ENCODE results near the gene ARHGAP8.

ARHGAP8 gene

DNA sequence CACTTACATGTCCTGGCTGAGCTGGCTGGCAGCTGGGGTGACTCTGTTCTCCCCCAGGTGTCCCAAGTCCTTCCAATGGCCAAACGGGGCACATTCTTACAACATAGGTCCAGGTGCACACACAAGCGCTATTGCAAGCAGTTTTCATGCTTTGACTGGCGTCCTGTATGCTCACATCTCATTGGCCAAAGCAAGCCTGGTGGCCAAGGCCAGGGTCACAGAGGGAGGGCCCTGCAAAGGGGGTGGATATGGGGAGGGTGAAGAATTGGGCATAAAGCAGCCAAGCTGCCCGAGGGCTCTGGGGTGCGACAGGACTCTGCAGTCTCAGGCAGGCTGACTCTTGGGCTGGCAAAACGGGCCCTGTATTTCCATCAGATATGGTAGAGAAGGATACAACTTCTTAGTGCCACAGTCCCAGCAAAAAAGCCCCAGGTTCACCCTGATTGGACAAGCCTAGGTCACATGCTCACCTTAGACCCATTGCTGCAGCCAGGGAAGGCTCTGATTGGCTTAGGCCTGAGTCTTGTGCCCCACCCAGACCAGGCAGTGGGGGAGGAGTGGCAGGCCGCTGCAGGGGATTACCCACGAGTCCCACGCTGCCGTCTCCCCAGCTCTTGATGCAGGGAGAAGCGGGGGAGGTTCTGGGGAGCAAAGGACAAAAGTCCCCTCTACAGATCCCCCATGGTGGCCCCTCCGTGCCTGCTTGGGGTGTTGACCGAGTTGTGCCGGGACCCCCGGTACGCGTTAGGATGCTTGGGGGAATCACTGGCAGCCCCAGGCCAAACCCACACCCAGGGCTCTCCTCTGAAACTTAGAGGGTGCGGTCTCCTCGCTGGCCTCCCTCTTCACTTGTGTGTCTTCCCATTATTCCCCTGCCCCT lies 110.8 kb downstream of the ARHGAP8 start:
- H2BK15ac ChIP-seq (ENCODE audit: low read depth, poor library complexity, severe bottlenecking) = no peak overlapping the region
- H3K36me3 ChIP-seq (ENCODE audit: control insufficient read depth in 1 of 2, insufficient read depth in 2 of 2, low read depth in 1 of 2, low read length in 2 of 2) = no peaks in the 10 kb centered on the region
- H3K79me1 ChIP-seq (replicated peaks; ENCODE audit: low read length, poor library complexity, severe bottlenecking) = no peaks in the 10 kb centered on the region
- H3K4me1 ChIP-seq (ENCODE audit: control insufficient read depth, insufficient read depth, low read depth, low read length) = no peaks in the 10 kb centered on the region
- no peak overlapping the region for H2BK5ac ChIP-seq (ENCODE audit: low read depth, low read length, poor library complexity, severe bottlenecking)
- no peak overlapping the region for H4K8ac ChIP-seq (ENCODE audit: low read length)
- H2BK120ac ChIP-seq (ENCODE audit: low read depth, low read length) = no peak overlapping the region
- H3K4me2 ChIP-seq (ENCODE audit: low read length, poor library complexity, severe bottlenecking) = no peak overlapping the region
- no peak overlapping the region for H3K4ac ChIP-seq (ENCODE audit: low read depth in 1 of 2, low read length in 2 of 2)
- H2AK5ac ChIP-seq (ENCODE audit: low read length, severe bottlenecking) = no peak overlapping the region
- no peak overlapping the region for H3K27ac ChIP-seq (ENCODE audit: low read length, poor library complexity, severe bottlenecking)
- 90% methylated on average over 15 of the region's 19 CpGs for WGBS
- no peak overlapping the region for H4K91ac ChIP-seq (ENCODE audit: low read length)
- no peaks in the 10 kb centered on the region for H3K9me3 ChIP-seq (ENCODE audit: control insufficient read depth, low read length)
- no peak overlapping the region for H3K4me3 ChIP-seq (ENCODE audit: insufficient read depth in 1 of 2, low read depth in 1 of 2, low read length in 2 of 2)
- H3K23ac ChIP-seq (ENCODE audit: low read length in 2 of 2) = no peak overlapping the region
- H2BK12ac ChIP-seq (ENCODE audit: low read length in 2 of 2) = no peak overlapping the region
- no peak overlapping the region for H3K9ac ChIP-seq (ENCODE audit: low read length)
- no peak for DNase-seq
- peaks cover 0 to 11% of the 10 kb centered on the region in 2 experiments for H3K27me3 ChIP-seq (ENCODE audit: control insufficient read depth in 1 of 2, insufficient read depth in 1 of 2, low read length in 2 of 2)
- H3K14ac ChIP-seq (ENCODE audit: low read length in 2 of 2) = no peak overlapping the region
- no peak overlapping the region for H3K18ac ChIP-seq (ENCODE audit: low read depth in 1 of 2, low read length in 2 of 2)
- H2AFZ ChIP-seq (ENCODE audit: low read depth, low read length) = no peak overlapping the region

DNA sequence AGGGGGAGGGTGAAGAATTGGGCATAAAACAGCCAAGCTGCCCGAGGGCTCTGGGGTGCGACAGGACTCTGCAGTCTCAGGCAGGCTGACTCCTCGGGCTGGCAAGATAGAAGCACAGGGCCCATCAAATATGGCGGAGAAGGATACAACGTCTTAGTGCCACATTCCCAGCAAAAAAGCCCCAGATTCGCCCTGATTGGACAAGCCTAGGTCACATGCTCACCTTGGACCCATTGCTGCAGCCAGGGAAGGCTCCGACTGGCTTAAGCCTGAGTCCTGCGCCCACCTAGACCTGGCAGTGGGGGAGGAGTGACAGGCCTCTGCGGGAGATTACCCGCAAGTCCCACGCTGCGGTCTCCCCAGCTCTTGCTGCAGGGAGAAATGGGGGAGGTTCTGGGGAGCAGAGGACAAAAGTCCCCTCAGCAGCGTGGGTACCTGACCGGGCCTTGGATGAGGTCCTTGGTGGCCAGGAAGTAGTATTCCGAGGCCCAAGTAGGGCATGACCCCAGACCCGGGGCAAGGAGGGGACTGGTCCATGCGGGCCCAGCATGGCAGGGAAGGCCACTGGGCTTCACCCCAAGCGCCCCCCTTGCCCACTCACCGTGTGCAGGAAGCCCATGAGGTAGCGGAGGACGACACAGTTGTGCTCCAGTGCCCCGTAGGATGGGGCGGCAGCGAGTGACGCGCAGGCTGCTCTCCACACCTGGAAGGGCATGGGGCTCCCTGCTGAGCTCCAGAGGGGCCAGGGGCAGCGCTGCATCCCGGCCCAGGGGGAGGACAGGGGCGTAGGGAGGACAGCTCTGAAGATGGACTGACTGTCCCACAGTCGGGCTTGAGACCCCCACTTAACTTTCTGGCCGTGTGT lies 113.0 kb downstream of the ARHGAP8 start:
- WGBS = 89% methylated on average over 31 of the region's 31 CpGs
- no peaks in the 10 kb centered on the region for H3K36me3 ChIP-seq (ENCODE audit: control insufficient read depth in 1 of 2, insufficient read depth in 2 of 2, low read depth in 1 of 2, low read length in 2 of 2)
- H2BK120ac ChIP-seq (ENCODE audit: low read depth, low read length) = no peak overlapping the region
- H3K23ac ChIP-seq (ENCODE audit: low read length in 2 of 2) = no peak overlapping the region
- no peak overlapping the region for H3K14ac ChIP-seq (ENCODE audit: low read length in 2 of 2)
- no peak overlapping the region for H3K18ac ChIP-seq (ENCODE audit: low read depth in 1 of 2, low read length in 2 of 2)
- no peak overlapping the region for H2BK12ac ChIP-seq (ENCODE audit: low read length in 2 of 2)
- no peak overlapping the region for H3K9ac ChIP-seq (ENCODE audit: low read length)
- H3K4ac ChIP-seq (ENCODE audit: low read depth in 1 of 2, low read length in 2 of 2) = no peak overlapping the region
- H3K27me3 ChIP-seq (ENCODE audit: control insufficient read depth in 1 of 2, insufficient read depth in 1 of 2, low read length in 2 of 2) = peaks cover 0 to 11% of the 10 kb centered on the region in 2 experiments
- no peak overlapping the region for H2BK15ac ChIP-seq (ENCODE audit: low read depth, poor library complexity, severe bottlenecking)
- no peaks in the 10 kb centered on the region for H3K79me1 ChIP-seq (replicated peaks; ENCODE audit: low read length, poor library complexity, severe bottlenecking)
- H2AFZ ChIP-seq (ENCODE audit: low read depth, low read length) = no peak overlapping the region
- no peak overlapping the region for H2AK5ac ChIP-seq (ENCODE audit: low read length, severe bottlenecking)
- H3K4me1 ChIP-seq (ENCODE audit: control insufficient read depth, insufficient read depth, low read depth, low read length) = peaks cover 2% of the 10 kb centered on the region
- DNase-seq = no peak
- H3K4me3 ChIP-seq (ENCODE audit: insufficient read depth in 1 of 2, low read depth in 1 of 2, low read length in 2 of 2) = no peak overlapping the region
- H3K9me3 ChIP-seq (ENCODE audit: control insufficient read depth, low read length) = no peaks in the 10 kb centered on the region
- no peak overlapping the region for H4K8ac ChIP-seq (ENCODE audit: low read length)
- H2BK5ac ChIP-seq (ENCODE audit: low read depth, low read length, poor library complexity, severe bottlenecking) = no peak overlapping the region
- no peak overlapping the region for H3K27ac ChIP-seq (ENCODE audit: low read length, poor library complexity, severe bottlenecking)
- no peak overlapping the region for H3K4me2 ChIP-seq (ENCODE audit: low read length, poor library complexity, severe bottlenecking)
- H4K91ac ChIP-seq (ENCODE audit: low read length) = no peak overlapping the region

DNA sequence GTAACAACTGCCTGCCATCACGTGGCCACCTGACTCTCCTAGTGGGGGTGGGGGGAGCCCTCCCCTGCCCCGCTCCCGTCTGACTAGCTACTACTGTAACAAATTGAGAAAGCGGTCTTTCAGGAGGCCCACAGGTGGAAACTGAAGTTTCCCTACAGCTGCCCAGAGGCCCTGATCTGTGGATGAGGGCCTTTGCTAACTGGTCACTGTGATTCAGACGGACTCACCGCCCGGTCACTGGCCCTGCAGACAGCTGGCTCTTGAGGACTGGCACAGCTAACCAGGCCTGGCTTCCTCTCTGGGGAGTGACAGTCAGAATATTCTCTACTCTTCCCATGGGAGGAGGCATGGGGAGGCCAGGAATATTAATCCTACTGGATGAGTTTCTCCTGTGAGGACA lies 116.8 kb downstream of the ARHGAP8 start:
- Histone ChIP-seq H4K8ac (ENCODE audit: low read length) (no peak overlapping the region), H2BK15ac (ENCODE audit: low read depth, poor library complexity, severe bottlenecking) (no peak overlapping the region), H3K4me2 (ENCODE audit: low read length, poor library complexity, severe bottlenecking) (no peak overlapping the region), H3K9me3 (ENCODE audit: control insufficient read depth, low read length) (peaks cover 8% of the 10 kb centered on the region), H4K91ac (ENCODE audit: low read length) (no peak overlapping the region), H3K36me3 (ENCODE audit: control insufficient read depth in 1 of 2, insufficient read depth in 2 of 2, low read depth in 1 of 2, low read length in 2 of 2) (no peaks in the 10 kb centered on the region), H2BK5ac (ENCODE audit: low read depth, low read length, poor library complexity, severe bottlenecking) (no peak overlapping the region), H2BK120ac (ENCODE audit: low read depth, low read length) (no peak overlapping the region), H3K4ac (ENCODE audit: low read depth in 1 of 2, low read length in 2 of 2) (no peak overlapping the region), H2AK5ac (ENCODE audit: low read length, severe bottlenecking) (no peak overlapping the region), H3K23ac (ENCODE audit: low read length in 2 of 2) (no peak overlapping the region), H2BK12ac (ENCODE audit: low read length in 2 of 2) (no peak overlapping the region), H3K18ac (ENCODE audit: low read depth in 1 of 2, low read length in 2 of 2) (no peak overlapping the region), H2AFZ (ENCODE audit: low read depth, low read length) (no peak overlapping the region), H3K79me1 (replicated peaks; ENCODE audit: low read length, poor library complexity, severe bottlenecking) (no peaks in the 10 kb centered on the region), H3K4me1 (ENCODE audit: control insufficient read depth, insufficient read depth, low read depth, low read length) (peaks cover 2% of the 10 kb centered on the region), H3K14ac (ENCODE audit: low read length in 2 of 2) (no peak overlapping the region), H3K27me3 (ENCODE audit: control insufficient read depth in 1 of 2, insufficient read depth in 1 of 2, low read length in 2 of 2) (peaks cover 0 to 5% of the 10 kb centered on the region in 2 experiments), H3K27ac (ENCODE audit: low read length, poor library complexity, severe bottlenecking) (no peak overlapping the region), H3K4me3 (ENCODE audit: insufficient read depth in 1 of 2, low read depth in 1 of 2, low read length in 2 of 2) (no peak overlapping the region), H3K9ac (ENCODE audit: low read length) (no peak overlapping the region)
- DNase-seq = no peak
- 86% methylated on average over 7 of the region's 7 CpGs for WGBS

- Histone ChIP-seq H2AK5ac (ENCODE audit: low read length, severe bottlenecking) (no peak overlapping the region), H4K91ac (ENCODE audit: low read length) (no peak overlapping the region), H3K9me3 (ENCODE audit: control insufficient read depth, low read length) (peaks cover 8% of the 10 kb centered on the region), H3K18ac (ENCODE audit: low read depth in 1 of 2, low read length in 2 of 2) (no peak overlapping the region), H3K79me1 (replicated peaks; ENCODE audit: low read length, poor library complexity, severe bottlenecking) (no peaks in the 10 kb centered on the region), H3K4me2 (ENCODE audit: low read length, poor library complexity, severe bottlenecking) (no peak overlapping the region), H2BK15ac (ENCODE audit: low read depth, poor library complexity, severe bottlenecking) (no peak overlapping the region), H3K36me3 (ENCODE audit: control insufficient read depth in 1 of 2, insufficient read depth in 2 of 2, low read depth in 1 of 2, low read length in 2 of 2) (no peaks in the 10 kb centered on the region), H2AFZ (ENCODE audit: low read depth, low read length) (no peak overlapping the region), H3K23ac (ENCODE audit: low read length in 2 of 2) (no peak overlapping the region), H2BK12ac (ENCODE audit: low read length in 2 of 2) (no peak overlapping the region), H3K4me1 (ENCODE audit: control insufficient read depth, insufficient read depth, low read depth, low read length) (peaks cover 2% of the 10 kb centered on the region), H3K14ac (ENCODE audit: low read length in 2 of 2) (no peak overlapping the region), H4K8ac (ENCODE audit: low read length) (no peak overlapping the region), H3K4me3 (ENCODE audit: insufficient read depth in 1 of 2, low read depth in 1 of 2, low read length in 2 of 2) (no peak overlapping the region), H2BK5ac (ENCODE audit: low read depth, low read length, poor library complexity, severe bottlenecking) (no peak overlapping the region), H3K27ac (ENCODE audit: low read length, poor library complexity, severe bottlenecking) (no peak overlapping the region), H3K4ac (ENCODE audit: low read depth in 1 of 2, low read length in 2 of 2) (no peak overlapping the region), H3K27me3 (ENCODE audit: control insufficient read depth in 1 of 2, insufficient read depth in 1 of 2, low read length in 2 of 2) (peaks cover 0 to 5% of the 10 kb centered on the region in 2 experiments), H3K9ac (ENCODE audit: low read length) (no peak overlapping the region), H2BK120ac (ENCODE audit: low read depth, low read length) (no peak overlapping the region)
- WGBS = 52% methylated on average over 5 of the region's 5 CpGs
- no peak for DNase-seq
Observed at GRCh38 chr22:44870021-44870420, 117.6 kb downstream of the ARHGAP8 start.

All from mesenchymal stem cell (in vitro differentiated cells and primary cell).